Measurements from ENCODE around the gene SPRING1.

- TF ChIP-seq CTCF (conservative IDR thresholded peaks at IDR 0.05 in 1 of 2, IDR thresholded peaks at IDR 0.05 in 1 of 2; ENCODE audit: extremely low read depth in 1 of 2, insufficient read depth in 1 of 2, low read depth in 1 of 2, low read length in 2 of 2) (no peak), EZH2 (IDR thresholded peaks at IDR 0.05; ENCODE audit: borderline replicate concordance, low read length) (no peak)
Observed at GRCh38 chr12:116766285-116766684, 28.4 kb upstream of the SPRING1 start.

All from mammary epithelial cell (primary cell).